ENCODE measurements around the gene GNG12.
A peak's percentile ranks its signal among the peaks of the same experiment; 100 is the strongest.

Gene GNG12

DNA sequence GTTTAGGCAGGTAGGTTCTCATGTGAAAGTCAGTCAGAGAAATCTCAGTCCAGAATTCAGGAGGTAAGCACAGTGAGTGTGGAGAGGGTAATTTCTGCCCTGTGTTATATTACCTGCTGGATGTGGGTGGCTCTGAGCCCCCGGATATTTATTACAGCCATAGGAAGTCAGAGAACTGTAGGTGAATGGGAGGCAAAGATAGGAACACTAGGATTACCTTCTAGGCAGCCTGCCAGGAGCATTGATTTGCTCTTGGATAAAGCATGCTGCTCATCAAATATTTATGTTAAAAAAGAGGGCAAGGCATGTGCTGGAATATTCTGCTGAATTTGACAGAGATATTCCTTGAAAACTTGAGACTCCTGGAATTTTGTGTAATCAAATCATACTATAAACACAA, 8.5 kb downstream of the GNG12 start:
- TF ChIP-seq, protein P1, sequence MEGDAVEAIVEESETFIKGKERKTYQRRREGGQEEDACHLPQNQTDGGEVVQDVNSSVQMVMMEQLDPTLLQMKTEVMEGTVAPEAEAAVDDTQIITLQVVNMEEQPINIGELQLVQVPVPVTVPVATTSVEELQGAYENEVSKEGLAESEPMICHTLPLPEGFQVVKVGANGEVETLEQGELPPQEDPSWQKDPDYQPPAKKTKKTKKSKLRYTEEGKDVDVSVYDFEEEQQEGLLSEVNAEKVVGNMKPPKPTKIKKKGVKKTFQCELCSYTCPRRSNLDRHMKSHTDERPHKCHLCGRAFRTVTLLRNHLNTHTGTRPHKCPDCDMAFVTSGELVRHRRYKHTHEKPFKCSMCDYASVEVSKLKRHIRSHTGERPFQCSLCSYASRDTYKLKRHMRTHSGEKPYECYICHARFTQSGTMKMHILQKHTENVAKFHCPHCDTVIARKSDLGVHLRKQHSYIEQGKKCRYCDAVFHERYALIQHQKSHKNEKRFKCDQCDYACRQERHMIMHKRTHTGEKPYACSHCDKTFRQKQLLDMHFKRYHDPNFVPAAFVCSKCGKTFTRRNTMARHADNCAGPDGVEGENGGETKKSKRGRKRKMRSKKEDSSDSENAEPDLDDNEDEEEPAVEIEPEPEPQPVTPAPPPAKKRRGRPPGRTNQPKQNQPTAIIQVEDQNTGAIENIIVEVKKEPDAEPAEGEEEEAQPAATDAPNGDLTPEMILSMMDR (conservative IDR thresholded peaks at IDR 0.05): no peak

DNA sequence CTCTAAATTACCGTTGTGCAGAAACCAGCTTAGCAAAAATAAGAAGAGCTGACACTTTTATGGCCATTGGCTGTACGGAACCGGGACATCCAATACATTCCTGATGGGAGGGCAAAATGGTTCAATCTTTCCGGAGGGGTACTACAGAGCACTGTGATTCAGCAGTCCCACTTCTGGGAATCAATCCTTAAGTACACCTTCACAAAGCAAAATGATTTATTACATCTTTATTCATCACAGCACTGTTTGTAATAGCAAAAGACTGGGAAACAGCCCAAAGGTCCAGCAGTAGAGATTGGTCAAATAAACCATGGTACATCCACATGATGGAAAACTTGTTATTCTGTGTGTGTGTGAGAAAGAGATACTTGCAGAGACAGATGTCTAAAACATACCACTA, 9.7 kb downstream of the GNG12 start:
- H3K27ac ChIP-seq: no peak overlapping the region
- TF ChIP-seq, protein P1 (conservative IDR thresholded peaks at IDR 0.05): no peak

More for the DNA sequence above, 8.5 kb downstream of the GNG12 start:
- peak overlapping the region; percentile 15 for H3K27ac ChIP-seq

- TF ChIP-seq, protein P1 (conservative IDR thresholded peaks at IDR 0.05): no peak
- no peak overlapping the region for H3K27ac ChIP-seq
Observed at GRCh38 chr1:67821263-67821662, 12.0 kb downstream of the GNG12 start.

DNA sequence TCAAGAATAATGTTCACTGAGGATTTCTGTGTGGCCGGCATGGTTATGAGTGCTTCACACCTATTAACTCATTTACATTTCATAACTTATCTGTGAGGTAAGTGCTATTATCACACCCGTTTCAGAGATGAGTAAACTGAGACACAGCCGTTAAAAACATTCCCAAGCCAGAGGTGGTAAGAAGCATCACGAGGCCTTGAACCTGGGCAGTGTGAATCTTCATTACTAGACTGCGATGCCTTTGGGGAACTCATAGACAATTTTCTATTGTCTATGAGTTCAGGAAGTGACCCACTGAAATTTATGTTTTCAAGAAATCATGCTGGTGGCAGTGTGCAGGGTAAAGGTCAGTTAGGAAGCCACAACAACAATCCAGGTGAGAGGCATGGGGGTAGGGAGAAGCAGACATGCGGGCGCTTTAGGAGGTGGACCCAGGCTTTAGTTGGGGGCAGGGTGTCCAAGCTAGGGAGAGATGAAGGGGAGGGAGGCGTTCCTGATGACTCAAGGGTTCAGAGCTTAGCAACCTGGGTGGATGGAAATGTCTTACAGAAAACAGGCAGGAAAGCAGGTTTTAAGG, 14.5 kb downstream of the GNG12 start:
- TF ChIP-seq, protein P1 (conservative IDR thresholded peaks at IDR 0.05): no peak
- no peak overlapping the region for H3K27ac ChIP-seq

DNA sequence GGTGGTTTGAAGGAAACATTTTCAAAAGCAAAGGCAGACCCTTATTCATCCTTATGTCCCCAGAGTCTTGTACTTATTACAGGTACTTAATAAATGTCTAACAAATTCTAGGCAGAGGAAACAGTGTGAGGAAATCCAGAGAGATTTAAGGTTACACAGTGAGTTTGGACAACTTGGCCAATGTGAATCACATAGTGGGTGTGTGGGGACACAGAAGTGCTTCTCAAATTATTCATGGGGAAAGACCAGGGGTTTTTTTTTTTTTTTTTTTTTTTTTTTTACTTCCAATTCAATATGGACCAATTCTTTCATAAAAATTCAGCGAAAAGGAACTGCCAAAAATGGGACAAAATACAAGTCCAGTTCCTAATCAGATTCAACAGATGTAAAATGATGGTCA, 15.1 kb downstream of the GNG12 start:
- H3K27ac ChIP-seq: no peak overlapping the region
- TF ChIP-seq, protein P1 (conservative IDR thresholded peaks at IDR 0.05): no peak

DNA sequence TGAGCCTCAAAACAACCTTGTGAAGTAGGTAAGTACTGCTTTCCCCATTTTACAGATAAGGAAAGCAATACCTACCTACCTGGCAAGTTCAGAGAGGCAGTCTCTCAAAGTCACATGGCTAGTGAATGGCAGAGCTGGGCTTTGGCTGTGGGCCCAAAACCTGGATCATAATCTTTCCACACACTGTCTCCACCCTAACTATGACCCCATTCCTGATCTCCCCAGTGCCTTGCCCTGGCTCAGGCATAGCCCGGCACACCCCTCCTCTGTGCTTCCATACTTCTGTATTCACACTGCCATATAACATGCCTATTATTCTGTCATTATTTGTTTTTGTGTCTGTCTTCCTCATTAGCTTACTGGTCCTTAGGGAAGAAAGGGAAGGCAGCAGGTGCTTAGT, 15.9 kb downstream of the GNG12 start:
- H3K27ac ChIP-seq: no peak overlapping the region
- TF ChIP-seq, protein P1 (conservative IDR thresholded peaks at IDR 0.05): no peak

DNA sequence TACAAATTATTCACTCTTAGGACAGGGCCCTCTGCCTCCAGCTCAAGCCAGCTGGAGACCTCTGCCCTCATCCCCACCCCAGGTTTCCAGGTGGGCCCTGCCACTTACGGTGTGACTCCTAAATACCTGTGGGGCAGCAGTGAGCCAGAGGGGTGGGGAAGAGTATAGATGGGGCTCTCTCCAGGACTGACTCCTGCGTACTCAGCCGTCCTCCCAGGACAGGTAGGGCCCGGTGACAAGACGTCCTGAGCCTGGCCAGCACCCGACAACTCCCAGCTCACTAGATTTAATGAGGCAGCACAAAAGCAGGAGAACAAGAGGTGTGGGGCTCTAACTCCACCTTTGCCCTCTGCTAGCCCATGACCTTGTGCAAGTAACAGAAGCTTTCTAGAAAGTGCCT, 16.8 kb downstream of the GNG12 start:
- no peak overlapping the region for H3K27ac ChIP-seq
- TF ChIP-seq, protein P1 (conservative IDR thresholded peaks at IDR 0.05): no peak
